Osteoblast (primary cell): ENCODE measurements around the gene MAP3K5. TPM values are rescaled to one million over a fixed set of nuclear protein-coding genes. Genes with fewer than 3 reads are reported as not detected.

Experiments used
- DNase-seq: peaks from one replicate; pipeline ENCODE4 v3.0.0; 2011; ENCODE audit warnings: low spot score, mixed read lengths; ENCODE audit not compliant: insufficient read length; ENCODE audit errors: missing footprints
- H2AFZ ChIP-seq: 2 replicates; pipeline ENCODE4 v1.6.0; 2011; ENCODE audit warnings: mild to moderate bottlenecking, low read length
- H3K27ac ChIP-seq: 2 replicates; pipeline ENCODE4 v1.5.1; 2011; ENCODE audit warnings: mild to moderate bottlenecking, low read depth, low read length, moderate library complexity
- H3K27me3 ChIP-seq: 2 replicates; pipeline ENCODE4 v1.6.0; 2012; ENCODE audit warnings: mild to moderate bottlenecking, control low read depth, inconsistent platforms, low read length, moderate library complexity; ENCODE audit not compliant: insufficient read depth
- H3K36me3 ChIP-seq: 2 replicates; pipeline ENCODE4 v1.5.1; 2011; ENCODE audit warnings: mild to moderate bottlenecking, low read length, control low read depth, moderate library complexity; ENCODE audit not compliant: insufficient read depth
- H3K4me1 ChIP-seq: 2 replicates; pipeline ENCODE4 v1.5.1; 2011; ENCODE audit warnings: mild to moderate bottlenecking, low read length, control low read depth, moderate library complexity; ENCODE audit not compliant: insufficient read depth
- H3K4me2 ChIP-seq: 2 replicates; pipeline ENCODE4 v1.6.0; 2011; ENCODE audit warnings: mild to moderate bottlenecking, low read length; ENCODE audit not compliant: insufficient read depth
- H3K4me3 ChIP-seq: fragments of 200-600 bp; sonication (generic); 3 replicates; pipeline ENCODE4 v1.5.1; 2012; ENCODE audit warnings: mild to moderate bottlenecking, low read length, inconsistent platforms; ENCODE audit not compliant: insufficient read depth
- H3K79me2 ChIP-seq: 2 replicates; pipeline ENCODE4 v1.6.0; 2012; ENCODE audit warnings: mild to moderate bottlenecking, low read length, control low read depth, inconsistent platforms; ENCODE audit not compliant: insufficient read depth
- H3K9me3 ChIP-seq: 2 replicates; pipeline ENCODE4 v1.5.1; 2011; ENCODE audit warnings: low read depth, low read length, control low read depth
- H4K20me1 ChIP-seq: 2 replicates; pipeline ENCODE4 v1.6.0; 2012; ENCODE audit warnings: mild to moderate bottlenecking, low read length, control low read depth; ENCODE audit not compliant: insufficient read depth
- total RNA-seq: library from RNA; depleted of rRNA; stranded (reverse); fragments of >200 nt; gene quantifications from 2 replicates; pipeline ENCODE4 v1.2.3, GENCODE V29; 2012
- TF ChIP-seq, protein P1 (sequence below): IDR thresholded peaks from 2 replicates; pipeline ENCODE4 v1.5.1; 2011; ENCODE audit warnings: mild to moderate bottlenecking, low read depth, low read length, moderate library complexity; ENCODE audit errors: extremely low read depth

MAP3K5 gene
- total RNA-seq, 1 donor = 8.3 TPM

DNA sequence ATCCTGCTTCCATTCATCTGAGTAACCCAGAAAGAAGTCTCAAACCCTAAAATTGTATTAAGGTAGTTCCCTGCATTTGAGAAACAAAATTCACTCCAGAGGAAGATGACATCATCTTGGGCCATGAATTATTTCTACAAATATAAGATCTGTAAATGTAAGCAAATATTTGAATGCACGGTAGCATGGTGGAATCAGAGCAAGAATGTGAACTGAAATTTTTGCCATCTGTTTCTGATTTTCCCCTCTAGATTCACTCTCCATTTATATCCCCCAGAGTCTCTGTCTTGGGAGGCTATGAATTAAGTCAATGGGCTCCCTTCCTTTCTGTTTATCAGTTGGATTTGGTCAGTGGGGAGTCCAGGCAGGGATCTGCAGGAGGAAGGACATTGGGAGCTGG is 5.8 kb upstream of the MAP3K5 start:
- no peak for DNase-seq
- peaks cover 5% of the 10 kb centered on the region for H3K4me1 ChIP-seq
- H3K4me3 ChIP-seq = no peak overlapping the region
- no peak overlapping the region for H3K4me2 ChIP-seq
- TF ChIP-seq, protein P1, sequence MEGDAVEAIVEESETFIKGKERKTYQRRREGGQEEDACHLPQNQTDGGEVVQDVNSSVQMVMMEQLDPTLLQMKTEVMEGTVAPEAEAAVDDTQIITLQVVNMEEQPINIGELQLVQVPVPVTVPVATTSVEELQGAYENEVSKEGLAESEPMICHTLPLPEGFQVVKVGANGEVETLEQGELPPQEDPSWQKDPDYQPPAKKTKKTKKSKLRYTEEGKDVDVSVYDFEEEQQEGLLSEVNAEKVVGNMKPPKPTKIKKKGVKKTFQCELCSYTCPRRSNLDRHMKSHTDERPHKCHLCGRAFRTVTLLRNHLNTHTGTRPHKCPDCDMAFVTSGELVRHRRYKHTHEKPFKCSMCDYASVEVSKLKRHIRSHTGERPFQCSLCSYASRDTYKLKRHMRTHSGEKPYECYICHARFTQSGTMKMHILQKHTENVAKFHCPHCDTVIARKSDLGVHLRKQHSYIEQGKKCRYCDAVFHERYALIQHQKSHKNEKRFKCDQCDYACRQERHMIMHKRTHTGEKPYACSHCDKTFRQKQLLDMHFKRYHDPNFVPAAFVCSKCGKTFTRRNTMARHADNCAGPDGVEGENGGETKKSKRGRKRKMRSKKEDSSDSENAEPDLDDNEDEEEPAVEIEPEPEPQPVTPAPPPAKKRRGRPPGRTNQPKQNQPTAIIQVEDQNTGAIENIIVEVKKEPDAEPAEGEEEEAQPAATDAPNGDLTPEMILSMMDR = no peak
- H4K20me1 ChIP-seq = no peaks in the 10 kb centered on the region
- H3K79me2 ChIP-seq = peaks cover 1% of the 10 kb centered on the region
- no peaks in the 10 kb centered on the region for H3K36me3 ChIP-seq
- no peaks in the 10 kb centered on the region for H3K9me3 ChIP-seq
- H3K27ac ChIP-seq = no peak overlapping the region
- H3K27me3 ChIP-seq = no peaks in the 10 kb centered on the region
- H2AFZ ChIP-seq = no peak overlapping the region

DNA sequence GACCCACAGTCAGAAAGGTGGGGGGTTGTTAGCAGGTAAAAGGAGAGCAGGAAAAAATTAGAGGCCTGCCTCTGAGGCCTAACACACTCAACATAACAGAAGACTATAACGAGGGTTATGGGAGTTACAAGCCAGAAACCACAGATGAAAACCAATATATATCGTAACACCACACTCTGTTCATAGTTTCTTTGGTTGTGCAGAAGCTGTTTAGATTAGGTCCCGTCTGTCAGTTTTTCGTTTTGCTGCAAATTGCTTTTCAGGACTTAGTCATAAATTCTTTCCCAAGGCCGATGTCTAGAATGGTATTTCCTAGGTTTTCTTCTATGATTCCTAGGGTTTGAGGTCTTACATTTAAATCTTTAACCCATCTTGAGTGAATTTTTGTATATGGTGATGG is 3.7 kb upstream of the MAP3K5 start:
- Histone ChIP-seq H3K4me2 (no peak overlapping the region), H3K9me3 (no peaks in the 10 kb centered on the region), H3K4me1 (peaks cover 8% of the 10 kb centered on the region), H3K79me2 (peaks cover 16% of the 10 kb centered on the region), H2AFZ (peak overlapping the region; percentile 44), H4K20me1 (no peaks in the 10 kb centered on the region), H3K27ac (no peak overlapping the region), H3K36me3 (no peaks in the 10 kb centered on the region), H3K27me3 (no peaks in the 10 kb centered on the region), H3K4me3 (no peak overlapping the region)
- no peak for DNase-seq
- TF ChIP-seq, protein P1 = no peak

DNA sequence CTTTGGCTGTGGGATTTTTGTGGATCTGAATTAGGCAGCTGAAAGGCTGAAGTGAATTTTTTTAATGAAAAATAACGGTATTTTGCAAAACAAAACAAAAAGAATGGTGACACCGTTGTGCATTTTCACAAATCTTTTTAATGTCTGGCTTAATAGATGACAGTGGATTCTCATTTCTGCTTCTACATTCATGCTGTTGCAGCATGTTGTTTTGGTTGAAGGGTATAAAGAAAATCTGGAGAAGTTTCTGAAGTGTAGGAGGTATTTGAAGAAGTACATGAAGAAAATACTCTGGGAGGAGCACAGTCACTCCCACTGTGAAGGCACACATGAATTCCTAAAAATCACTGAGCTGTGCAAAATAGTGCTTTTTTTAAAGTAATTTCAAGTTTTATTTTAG is 3.1 kb upstream of the MAP3K5 start:
- Histone ChIP-seq H3K79me2 (peaks cover 23% of the 10 kb centered on the region), H4K20me1 (no peaks in the 10 kb centered on the region), H3K9me3 (no peaks in the 10 kb centered on the region), H3K27ac (no peak overlapping the region), H3K36me3 (no peaks in the 10 kb centered on the region), H2AFZ (peak overlapping the region; percentile 12), H3K27me3 (no peaks in the 10 kb centered on the region), H3K4me1 (peaks cover 8% of the 10 kb centered on the region), H3K4me3 (no peak overlapping the region), H3K4me2 (no peak overlapping the region)
- TF ChIP-seq, protein P1 = no peak
- DNase-seq = no peak

DNA sequence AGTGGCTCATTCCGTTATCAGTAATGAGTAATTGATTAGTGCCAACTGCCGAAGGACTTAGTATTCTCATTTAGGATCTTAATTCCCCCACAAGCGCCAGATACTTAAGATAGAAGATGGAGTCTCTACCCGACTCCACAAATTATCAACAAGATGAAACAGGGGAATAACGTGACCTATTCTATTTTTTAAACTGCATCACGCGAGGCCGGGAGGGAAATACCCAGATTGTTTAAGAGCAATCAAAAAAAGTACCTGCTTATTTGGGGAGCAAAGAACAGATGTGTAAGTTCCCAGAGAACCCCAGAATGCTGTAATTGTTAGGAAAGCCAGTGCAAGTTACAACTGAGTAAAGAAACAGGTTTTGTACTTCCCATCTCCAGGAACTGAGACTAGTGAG is 1.1 kb upstream of the MAP3K5 start:
- H3K27me3 ChIP-seq = no peaks in the 10 kb centered on the region
- peaks cover 14% of the 10 kb centered on the region for H3K4me1 ChIP-seq

More for the DNA sequence above, 1.1 kb upstream of the MAP3K5 start:
- Histone ChIP-seq H4K20me1 (no peaks in the 10 kb centered on the region), H2AFZ (peak overlapping the region; percentile 98), H3K4me2 (peak overlapping the region; percentile 88), H3K36me3 (no peaks in the 10 kb centered on the region), H3K79me2 (peaks cover 40% of the 10 kb centered on the region), H3K4me3 (peak overlapping the region; percentile 98), H3K9me3 (no peaks in the 10 kb centered on the region), H3K27ac (peak overlapping the region; percentile 84)
- TF ChIP-seq, protein P1 = no peak
- no peak for DNase-seq
